ENCODE data around the gene EFCAB5. TPM values are rescaled to one million over a fixed set of nuclear protein-coding genes. Genes with fewer than 3 reads are reported as not detected.
"Not testable (repeated sequence)": the region's sequence is repeated elsewhere in the genome, so short reads cannot be mapped to it uniquely, and the experiment has no call there.

The EFCAB5 gene
- polyA plus RNA-seq, 10 donors, result 0.80 to 2.3 (median 1.4) TPM

GRCh38 chr17:29933379-29933778 lies 8.1 kb upstream of the EFCAB5 start:
- peak in 1 of 3 donors; percentile 21 for DNase-seq

DNA sequence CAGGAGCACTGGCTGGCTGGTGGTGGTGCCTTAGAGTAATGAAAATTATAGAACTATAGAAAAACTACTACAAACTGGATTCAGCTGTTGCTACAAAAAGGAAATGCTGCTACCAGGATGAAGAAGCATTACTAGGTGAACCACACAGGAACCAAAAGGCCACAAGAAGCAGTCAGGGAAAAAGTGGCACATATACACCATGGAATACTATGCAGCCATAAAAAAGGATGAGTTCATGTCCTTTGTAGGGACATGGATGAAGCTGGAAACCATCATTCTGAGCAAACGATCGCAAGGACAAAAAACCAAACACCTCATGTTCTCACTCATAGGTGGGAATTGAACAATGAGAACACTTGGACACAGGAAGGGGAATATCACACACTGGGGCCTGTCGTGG lies 5.5 kb upstream of the EFCAB5 start:
- DNase-seq, result not testable (repeated sequence)

DNA sequence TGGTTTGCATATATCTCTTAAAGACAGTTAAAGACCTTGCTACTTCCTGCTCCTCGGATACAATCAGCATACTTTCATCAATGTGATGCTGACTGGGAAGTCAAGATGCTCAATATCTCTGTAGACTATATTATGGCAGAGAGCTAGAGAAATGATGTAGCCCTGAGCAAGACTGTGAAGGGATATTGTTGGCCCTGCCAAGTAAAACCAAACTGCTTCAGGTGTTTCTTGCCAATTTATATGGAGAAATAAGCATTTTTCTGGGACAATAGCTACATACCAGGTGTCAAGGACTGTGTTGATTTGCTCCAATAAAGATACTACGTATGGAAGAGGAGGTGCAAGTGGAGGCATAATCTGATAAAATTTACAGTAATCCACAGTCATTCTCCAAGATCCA lies 4.7 kb upstream of the EFCAB5 start:
- DNase-seq, result no peak

GRCh38 chr17:29945281-29945680 lies 3.8 kb downstream of the EFCAB5 start:
- DNase-seq, result no peak

- DNase-seq, result no peak
Observed at GRCh38 chr17:29948448-29949215, 7.2 kb downstream of the EFCAB5 start.

DNA sequence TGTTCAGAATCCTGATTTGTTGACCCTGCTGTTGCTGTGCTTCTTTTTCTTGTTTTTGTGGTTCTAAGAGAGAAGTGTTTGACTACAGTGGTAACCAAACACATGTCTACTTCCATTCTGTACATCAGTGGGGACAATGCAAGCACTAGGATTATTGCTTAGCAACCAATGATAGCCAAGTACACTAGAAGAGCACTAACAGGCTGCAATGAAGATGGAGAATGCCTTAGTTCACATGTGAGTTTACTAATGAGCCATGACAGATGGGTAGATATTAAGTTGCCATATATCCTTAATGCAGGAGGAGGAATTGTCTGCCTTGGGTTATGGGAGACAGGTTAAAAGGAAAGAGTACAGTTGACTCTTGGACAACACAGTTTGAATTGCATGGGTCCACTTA lies 8.3 kb downstream of the EFCAB5 start:
- no peak for DNase-seq

DNA sequence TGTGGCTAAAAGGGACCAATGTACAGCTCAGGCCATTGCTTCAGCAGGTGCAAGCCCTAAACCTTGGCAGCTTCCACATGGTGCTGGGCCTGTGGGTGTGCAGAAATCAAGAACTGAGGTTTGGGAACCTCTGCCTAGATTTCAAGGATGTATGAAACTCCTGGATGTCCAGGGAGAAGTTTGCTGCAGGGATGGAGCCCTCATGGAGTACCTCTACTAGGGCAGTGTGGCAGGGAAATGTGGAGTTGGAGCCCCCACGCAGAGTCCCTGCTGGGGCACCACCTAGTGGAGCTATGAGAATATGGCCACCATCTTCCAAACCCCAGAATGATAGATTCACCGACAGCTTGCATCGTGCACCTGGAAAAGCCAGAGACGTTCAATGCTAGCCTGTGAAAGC lies 13.0 kb downstream of the EFCAB5 start:
- no peak for DNase-seq

DNA sequence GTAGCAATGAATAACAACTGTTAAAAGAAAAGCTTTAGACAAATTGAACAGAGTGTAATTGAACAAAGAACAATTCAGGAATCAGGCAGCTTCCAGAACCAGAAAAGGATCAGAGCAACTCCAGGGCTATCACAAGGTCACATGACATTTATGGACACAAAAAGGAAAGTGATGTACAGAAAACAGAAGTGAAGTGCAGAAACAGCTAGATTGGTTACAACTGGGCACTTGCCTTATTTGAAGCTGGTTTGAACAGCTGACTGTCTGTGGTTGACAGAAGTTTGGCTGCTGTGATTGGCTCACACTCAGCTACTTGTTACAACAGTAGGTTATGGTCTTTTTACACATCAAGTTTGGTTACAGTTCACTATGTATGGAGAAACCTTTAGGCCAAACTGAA lies 14.8 kb downstream of the EFCAB5 start:
- DNase-seq, result peak in 2 of 3 donors; percentile 3 to 8

GRCh38 chr17:29957488-29957887 lies 16.1 kb downstream of the EFCAB5 start:
- DNase-seq, result not testable (repeated sequence)

DNA sequence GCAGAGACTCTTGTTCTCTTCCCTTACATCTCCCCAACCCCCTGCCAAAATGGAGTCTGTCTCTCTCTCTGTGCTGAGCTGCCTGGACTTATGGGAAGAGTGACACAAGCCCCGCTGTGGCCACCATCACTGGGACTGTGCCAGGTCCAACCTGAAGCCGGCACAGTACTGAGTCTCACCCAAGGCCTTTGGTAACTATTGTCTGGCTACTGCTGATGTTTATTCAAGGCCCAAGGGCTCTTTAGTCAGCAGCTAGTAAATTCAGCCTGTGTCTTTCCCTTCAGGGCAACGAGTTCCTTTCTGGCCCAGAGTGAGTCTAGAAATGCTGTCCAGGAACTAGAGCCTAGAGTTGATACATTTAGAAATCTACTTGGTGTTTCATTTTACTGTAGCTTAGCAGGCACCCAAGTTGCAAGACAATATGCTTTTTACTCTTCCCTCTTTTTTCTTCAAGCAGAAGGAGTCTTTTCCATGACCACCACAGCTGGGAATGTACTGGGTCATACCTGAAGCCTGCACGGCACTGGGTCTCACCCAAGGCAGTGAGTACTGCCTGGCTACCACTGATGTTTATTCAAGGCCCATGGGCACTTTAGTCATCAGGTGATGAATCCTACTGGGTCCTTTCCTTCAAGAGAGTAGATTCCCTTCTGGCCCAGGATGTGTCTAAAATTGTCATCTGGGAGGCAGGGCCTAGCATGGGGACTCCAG lies 17.7 kb downstream of the EFCAB5 start:
- no peak for DNase-seq

GRCh38 chr17:29959658-29960337 lies 18.4 kb downstream of the EFCAB5 start:
- no peak for DNase-seq

- DNase-seq, result no peak
Observed at GRCh38 chr17:29962656-29963055, 21.2 kb downstream of the EFCAB5 start.

DNA sequence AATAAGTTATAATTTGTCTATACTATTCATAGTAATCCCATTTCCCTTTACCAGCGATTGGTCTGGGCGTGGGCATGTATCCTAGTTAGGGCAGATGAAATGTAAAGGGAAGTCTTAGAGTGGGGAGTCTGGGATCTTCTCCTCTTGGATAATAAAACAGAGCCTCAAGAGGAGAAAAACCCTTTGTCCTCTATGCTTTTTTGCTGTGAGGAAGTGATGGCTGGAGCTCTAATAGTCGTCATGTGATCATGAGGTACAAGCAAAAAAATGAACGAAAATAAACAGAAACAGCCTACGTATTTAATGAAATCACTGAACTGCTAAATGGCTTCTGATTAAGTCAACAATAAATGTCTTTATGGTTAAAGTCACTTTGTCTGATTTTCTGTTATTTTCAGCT lies 26.8 kb downstream of the EFCAB5 start:
- no peak for DNase-seq

GRCh38 chr17:29972277-29972676 lies 30.8 kb downstream of the EFCAB5 start:
- no peak for DNase-seq

GRCh38 chr17:29973005-29973404 lies 31.6 kb downstream of the EFCAB5 start:
- no peak for DNase-seq

- DNase-seq, result peak in 2 of 3 donors; percentile 10 to 14
Observed at GRCh38 chr17:29977836-29978235, 36.4 kb downstream of the EFCAB5 start.

DNA sequence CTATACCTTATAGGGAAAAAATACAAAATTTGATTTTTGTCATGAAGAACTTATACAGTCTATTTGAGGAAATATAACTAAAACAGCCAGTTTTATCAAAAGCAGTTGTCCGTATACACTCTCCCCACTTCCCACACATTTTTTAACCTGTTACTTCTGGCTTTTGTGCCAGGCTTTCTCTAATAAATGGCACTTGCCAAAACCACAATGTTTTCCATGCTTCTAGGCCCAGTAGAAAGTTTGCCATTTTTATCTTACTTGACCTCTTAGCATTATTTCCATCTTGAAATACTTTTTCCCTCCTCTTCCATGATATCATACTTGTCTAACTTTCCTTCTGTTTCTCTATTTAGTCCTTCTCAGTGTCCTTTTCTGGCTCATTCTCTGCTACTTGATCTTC lies 38.8 kb downstream of the EFCAB5 start:
- no peak for DNase-seq

DNA sequence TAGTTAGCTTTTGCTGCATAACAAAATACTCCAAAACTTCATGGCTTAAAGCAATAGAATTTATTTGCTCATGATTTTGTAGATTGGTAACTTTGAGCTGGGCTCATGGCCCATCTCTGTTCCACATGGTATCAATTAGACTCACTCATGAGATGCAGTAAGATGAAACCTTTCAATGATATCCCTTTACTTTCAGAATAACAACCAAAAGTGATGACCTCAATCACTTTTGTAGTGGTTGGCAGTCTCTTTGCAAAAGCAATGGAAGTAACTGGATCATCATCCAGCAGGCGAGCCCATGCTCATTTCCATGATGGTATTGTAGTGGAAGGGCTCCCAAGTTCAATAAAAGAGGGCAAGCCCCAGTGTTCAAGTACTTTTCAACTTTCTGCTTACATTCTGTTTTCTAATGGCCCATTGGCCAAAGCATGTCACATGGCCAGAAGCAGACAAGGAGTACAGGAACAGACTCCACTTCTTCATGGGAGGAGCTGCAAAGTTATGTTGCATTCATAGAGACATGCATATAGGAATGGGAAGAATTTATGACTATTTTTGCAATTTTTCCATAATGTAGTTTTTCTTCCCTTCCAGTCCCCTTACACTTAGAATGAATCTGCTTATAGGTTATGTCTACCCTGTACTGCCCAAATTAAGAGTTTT lies 41.7 kb downstream of the EFCAB5 start:
- DNase-seq, result no peak

- DNase-seq, result no peak
Observed at GRCh38 chr17:29996458-29996857, 55.0 kb downstream of the EFCAB5 start.

- no peak for DNase-seq
Observed at GRCh38 chr17:30000001-30000754, 58.7 kb downstream of the EFCAB5 start.

DNA sequence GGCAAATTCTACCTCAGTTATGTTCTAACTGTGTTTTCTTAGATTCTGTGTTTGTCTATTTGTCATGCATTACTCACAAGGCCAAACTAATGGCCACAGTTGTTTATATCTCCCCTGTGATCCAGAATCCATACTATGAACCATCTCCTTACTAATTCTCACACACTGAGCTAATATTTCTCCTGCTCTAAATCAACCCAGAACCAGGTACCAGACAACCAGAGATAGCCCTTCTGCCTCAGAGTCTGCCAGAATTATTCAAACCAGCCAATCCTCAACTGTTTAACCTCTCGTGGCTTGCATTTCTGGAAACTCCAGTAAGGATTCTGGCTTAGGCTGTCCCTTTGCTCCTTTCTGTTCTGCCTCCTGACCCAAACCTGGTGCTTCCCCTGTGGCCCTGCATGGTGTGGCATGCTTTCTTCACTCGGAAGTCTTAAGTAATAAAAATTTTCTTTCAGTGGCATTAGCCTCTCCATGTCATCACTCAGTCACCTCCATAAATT lies 59.4 kb downstream of the EFCAB5 start:
- no peak for DNase-seq

Data from muscle of back (tissue), 11 donors.